CD4-positive, alpha-beta T cell treated with Interleukin-15 for 1 hour (primary cell): Measurements from ENCODE around the gene PACS1.
A peak's percentile ranks its signal among the peaks of the same experiment; 100 is the strongest.
"Not testable (repeated sequence)": the region's sequence is repeated elsewhere in the genome, so short reads cannot be mapped to it uniquely, and the experiment has no call there.

Source experiments
- DNase-seq: peaks from one replicate; pipeline ENCODE4 v3.0.0-alpha.2; 2020

PACS1 gene

DNA sequence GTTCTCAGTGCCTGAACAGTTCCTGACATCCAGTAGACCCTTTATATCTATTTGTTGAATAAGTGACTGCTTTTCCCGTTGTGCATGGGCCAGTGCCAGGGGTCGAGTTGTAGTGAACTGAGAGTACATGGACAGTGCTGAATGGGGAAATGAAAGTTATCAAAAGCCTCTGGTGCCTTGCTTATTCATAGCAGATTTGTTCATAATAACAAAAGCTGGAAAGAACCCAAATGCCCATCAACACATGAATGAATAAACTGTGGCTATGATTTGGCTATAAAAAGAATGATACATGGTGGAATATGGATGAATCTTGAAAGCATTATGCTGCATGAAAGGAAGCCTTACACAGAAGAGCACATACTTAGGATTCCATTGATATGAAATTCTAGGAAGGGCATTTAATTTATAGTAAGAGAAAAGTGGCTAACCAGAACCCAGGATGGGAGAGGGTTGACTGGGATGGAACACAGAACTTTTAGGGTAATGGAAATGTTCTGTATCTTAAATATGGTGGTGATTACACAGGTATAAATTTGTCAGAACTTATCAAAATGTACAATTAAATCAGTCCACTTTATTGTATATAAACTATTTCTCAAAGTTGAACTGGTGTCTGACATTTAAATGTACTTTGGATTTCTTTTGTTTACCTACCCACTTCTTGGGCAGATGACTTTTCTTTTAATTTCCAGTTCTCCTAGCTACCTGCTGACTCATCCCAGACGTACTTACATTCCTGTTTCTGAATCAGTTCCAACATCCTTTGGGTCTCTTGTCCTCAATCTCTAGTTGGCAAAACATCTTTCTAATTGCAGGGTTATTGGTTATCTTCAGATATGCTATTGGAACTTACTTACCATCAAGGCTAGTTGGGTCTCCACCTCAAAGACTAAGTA, 42.8 kb downstream of the PACS1 start:
- no peak for DNase-seq

DNA sequence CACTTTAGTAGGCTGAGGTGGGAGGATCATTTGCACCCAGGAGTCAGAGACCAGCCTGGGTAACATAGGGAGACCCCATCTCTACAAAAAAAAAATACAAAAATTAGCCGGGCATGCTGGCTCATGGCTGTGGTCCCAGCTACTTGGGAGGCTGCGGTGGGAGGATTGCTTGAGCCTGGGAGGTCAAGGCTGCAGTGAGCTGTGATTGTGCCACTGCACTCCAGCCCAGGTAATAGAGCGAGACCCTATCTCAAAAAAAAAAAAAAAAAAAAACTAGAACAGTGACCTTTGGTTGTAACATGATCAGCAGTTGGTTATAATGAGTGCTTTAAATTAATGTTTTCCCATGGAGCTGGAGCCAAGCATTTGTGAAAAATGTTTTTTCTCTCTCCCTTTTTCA, 44.9 kb downstream of the PACS1 start:
- DNase-seq = not testable (repeated sequence)

DNA sequence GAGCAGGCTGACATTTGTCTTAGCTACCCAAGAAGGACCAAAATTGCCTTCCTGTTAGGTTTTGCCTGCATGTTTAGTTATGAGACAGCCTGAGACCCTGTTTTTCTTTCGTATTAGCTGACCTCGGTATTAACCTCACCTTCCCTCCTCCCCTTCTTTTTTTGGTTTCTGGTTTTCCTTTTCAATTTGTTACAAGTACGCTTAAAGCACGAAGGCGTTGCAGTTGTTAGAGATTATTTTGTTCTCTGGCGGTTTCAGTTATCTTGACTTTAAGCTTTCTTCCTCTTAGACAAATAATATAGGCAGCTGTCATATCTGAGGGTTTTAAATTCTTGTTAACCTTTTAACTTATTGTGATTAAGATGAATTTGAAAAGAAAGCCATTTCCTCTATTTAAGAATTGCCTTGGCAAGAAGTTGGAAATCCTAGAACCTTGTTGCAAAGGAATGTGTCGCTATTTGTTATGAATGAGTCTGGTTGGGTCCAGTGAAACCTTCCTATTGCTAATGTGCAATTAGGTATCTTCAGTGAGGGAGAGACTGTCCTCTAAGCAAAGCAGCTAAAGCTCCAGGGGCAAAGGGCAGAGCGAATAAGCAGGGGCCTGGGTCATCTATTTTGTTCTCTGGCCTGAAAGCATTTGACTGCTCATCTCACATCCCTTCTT, 45.7 kb downstream of the PACS1 start:
- no peak for DNase-seq

DNA sequence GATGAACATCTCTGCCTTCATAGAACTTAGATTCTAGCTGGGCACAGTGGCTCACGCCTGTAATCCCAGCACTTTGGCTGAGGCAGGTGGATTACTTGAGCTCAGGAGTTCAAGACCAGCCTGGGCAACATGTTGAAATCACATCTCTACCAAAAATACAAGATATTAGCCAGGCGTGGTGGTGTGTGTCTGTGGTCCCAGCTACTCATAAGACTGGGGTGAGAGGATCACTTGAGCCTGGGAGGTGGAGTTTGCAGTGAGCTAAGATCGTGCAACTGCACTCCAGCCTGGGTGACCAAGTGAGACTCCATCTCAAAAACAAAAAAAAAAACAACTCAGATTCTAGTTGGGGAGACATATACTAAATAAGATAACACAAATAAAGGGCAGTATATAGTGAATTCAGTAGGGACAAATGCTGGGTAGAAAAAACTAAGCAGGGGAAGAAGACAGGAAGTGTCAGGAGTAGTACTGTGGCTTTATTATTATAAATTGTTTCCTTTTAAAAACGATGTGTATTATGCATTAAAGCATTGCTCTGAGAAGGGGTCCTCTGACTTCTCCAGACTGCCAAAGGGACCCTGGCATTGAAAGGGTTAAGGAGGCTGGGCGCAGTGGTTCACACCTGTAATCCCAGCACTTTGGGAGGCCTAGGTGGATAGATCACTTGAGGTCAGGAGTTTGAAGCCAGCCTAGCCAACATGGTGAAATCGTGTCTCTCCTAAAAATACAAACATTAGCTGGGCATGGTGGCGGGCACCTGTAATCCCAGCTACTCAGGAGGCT, 46.7 kb downstream of the PACS1 start:
- no peak for DNase-seq

DNA sequence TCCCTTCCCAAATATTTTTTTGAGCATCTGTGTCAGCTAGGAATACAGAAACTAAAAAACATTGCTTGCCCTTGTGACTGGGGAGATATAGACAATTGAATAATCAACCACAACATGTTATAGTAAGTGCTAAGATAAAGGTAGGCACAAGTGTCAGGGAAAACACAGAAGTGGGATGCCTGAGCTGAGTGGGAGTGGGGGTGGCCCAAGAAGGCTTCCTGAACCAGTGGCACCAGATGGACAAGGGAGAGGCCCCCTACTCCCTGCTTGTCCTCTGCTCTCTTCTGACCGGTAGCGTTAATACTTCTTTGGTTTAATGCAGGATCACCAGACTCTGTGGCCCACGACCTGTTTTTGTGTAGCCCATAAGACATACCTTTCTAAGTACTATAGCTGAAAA, 48.8 kb downstream of the PACS1 start:
- DNase-seq = no peak

DNA sequence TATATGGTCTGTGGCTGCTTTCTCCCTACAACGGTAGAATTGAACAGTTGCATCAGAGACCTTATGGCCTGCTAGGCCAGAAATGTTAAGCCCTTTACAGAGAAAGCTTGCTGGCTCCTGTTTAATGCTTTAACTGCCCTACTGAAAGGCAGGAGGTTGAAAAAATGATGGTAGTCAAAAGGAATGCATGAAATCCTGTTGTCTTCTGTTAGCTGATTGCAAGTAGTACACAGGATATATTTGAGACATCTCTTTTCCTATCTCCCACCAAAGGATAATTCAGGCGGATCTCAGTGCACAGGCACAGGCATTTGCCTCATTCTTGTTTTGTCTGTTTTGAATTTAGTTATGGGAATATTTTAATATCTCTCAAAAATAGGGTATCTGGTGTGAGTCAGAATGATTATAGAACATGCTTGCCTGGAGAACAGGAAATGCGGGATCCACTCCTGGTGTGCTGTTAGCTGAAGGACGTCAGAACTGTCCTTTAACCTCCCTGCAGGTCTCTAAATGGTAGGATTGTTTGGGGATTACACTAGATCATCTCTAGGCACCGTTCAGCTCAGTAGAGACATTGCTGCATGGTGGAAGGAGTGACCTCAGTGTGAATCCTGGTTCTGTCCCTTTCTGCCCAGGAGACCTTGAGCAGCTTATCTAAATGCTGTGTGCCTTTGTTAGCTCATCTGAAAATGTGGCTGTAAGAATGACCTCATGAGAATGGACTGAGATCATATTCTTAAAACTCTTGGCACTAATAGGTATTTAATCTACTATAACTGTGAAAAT, 49.5 kb downstream of the PACS1 start:
- no peak for DNase-seq

DNA sequence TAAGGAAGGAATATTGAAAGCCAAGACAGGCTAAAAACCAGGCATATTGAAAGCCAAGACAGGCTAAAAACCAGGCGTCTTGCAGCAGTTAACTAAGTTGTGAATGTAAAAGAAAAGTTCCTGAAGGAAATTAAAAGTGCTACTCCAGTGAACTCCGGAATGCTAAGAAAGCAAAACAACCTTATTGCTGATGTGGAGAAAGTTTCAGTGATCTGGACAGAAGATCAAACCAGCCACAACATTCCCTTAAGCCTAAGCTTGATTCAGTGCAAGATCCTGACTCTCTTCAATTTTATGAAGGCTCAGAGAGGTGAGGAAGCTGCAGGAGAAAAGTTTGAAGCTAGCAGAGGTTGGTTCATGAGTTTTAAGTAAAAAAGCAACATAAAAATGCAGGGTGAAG, 51.4 kb downstream of the PACS1 start:
- no peak for DNase-seq

DNA sequence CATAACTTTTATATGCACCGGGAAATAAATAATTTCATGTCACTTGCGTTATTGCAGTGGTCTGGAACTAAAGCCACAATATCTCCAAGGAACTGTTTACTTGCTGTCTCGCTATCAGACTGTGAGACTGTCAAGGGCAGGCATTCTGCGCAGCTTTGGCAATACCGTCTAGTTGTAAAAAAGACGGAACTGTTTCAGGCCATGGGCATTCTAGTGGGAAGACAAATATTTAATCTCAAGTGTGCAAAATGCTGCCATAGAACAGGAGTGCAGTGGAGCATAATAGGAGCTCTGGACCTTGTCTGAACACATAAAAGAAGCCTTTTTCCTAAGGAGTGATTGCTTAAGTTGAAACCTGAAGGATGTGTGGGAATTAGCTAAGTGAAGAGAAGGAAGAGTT, 53.8 kb downstream of the PACS1 start:
- no peak for DNase-seq

DNA sequence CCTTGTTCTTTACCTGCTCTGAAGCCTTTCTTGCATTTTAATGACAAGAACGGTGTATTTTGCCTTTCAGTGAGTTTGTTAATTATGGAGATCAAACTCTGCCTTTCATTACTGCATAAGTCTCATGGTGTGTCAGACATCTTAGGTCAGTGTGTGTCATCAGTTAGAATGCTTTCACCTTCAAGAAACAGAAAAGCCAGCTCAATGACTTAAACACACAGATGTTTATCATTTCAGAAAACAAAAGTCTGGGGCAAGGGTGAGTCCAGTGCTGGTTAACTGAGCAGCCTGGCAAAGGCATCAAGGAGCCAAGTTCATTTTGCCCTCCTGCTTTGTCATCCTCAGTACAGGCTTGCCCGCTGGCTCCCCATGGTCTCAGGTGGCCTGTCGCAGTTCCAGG, 54.5 kb downstream of the PACS1 start:
- DNase-seq = no peak

DNA sequence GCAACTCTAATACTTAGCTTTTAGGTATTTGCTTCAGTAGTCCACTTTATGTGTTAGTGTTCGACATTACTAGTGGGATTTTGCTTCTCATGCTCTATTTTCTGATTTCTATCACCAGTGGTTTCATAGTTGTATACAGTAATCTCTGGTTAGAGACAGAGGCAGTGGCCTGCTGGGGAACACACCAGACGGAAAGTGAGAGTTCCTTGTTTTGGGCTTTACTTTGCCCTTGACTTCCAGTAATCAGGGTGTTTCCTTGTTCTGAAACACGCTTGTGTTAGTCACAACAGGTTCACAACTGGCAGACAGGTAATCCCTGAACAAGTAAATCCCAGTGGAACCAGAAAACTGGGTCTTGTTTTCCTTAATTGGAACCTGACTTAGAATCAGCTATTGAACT, 56.0 kb downstream of the PACS1 start:
- DNase-seq = peak; percentile 23

DNA sequence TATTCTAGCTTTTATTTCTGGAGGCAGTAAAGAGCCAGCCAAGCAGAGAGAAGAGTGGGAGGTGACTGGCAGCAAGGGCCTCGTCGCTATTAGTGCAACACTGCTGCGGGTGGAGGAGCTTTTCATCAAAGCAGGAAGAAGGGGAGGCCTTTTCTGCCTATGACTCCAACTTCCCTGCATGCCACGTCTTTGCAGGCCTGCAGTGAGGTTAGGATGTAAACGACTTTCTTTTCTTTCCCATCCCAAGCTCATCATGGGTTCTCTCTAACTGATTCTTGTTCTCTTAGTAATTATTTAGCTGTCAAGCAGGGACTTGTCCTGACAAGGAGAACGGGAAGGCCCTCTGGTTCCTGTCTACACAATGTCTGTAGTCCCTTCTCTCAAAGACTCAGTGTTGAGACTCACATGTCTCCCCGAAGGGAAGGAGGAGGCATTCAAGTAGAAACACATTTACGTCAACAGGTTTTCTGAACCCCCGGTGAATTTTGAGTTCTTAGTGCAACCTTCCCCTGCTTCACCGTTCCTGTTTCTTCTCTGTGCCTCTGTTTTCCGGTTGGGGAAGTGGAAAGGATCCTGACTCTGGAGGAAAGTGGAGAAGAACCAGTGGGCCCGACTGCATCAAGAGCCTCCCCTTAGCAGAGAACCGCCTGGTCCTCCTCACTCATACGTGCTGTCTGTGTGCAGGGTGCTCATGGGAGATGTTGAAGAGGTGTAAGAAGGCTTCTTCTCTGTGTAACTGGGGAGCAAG, 56.9 kb downstream of the PACS1 start:
- peak; percentile 61 for DNase-seq

DNA sequence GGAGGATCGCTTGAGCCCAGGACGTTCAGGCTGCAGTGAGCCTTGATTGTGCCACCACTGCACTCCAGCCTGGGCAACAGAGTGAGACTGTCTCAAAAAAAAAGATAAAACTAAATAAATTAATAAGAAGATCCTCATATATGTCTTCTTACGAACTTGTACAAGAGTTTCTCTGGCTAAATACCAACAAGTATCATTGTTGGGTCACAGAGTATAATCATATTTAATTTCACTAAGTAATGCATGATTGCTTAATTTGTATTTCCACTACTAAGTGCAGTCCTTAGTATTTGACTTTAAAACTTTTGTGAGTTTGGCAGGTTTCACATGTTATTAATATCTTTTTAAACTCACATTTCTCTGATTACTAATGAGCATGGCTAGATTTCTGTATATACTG, 60.9 kb downstream of the PACS1 start:
- no peak for DNase-seq

DNA sequence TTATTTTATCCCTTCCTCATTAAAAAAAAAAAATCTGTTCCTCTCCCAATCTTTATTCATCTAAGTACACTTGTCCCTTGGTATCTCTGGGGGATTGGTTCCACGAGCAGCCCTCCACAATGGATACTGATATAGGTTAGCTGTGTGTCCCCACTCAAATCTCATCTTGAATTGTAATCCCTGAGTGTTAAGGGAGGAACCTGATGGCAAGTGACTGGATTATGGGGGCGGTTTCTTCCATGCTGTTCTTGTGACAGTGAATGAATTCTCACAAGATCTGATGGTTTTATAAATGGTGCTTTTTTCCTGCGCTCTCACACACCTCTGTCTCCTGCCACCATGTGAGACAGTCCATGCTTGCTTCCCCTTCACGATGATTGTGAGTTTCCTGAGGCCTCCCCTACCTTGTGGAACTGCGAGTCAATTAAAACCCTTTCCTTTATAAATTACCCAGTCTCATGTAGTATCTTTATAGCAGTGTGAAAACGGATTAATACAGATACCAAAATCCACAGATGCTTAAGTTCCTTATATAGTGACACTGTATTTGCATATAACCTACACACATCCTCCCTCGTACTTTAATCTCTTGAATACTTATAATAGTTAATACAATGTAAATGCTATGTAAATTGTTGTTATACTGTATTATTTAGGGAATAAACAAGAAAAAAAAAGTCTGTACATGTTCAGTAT, 62.0 kb downstream of the PACS1 start:
- DNase-seq = no peak

DNA sequence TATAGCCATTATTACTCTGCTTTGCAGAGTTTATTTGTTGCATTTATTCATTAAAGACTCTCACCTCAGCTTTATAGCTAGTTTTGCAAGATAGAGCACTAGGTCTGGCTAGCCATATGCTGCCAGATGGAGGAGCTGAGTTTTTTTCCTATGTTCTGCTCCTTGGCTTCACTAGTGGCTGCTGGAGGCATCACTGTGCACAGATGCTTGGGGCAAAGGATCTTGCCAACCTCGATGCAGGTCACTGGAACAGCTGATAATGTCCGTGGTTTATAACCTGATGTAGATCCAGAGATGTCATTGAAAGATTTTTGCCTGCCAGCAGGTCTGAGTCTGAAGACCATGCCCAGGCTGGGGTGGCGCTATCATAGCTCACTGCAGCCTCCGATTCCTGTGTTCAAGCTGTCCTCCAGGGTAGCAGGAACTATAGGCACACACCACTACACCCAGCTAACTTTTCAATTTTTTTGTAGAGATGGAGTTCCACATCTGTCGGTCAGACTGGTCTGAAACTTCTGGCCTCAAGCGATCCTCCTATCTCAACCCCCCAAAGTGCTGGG, 63.2 kb downstream of the PACS1 start:
- DNase-seq = no peak

DNA sequence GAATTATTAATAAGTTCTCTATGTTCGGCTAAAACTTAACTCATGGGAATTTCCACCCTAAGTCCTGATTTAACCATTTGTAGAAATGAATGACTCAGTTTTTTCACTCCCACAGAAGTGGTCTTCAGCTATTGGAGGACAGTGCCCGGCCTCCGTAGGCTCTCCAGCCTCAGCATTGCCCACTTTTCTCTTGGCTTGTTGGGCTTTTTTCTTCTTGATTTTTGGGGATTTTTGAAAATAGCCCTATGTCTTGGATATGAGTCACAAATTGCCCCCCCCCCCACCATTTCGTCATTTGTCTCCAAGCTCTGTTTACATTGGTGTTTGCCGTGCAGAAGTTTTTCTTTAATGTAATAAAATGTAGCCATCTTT, 66.7 kb downstream of the PACS1 start:
- DNase-seq = no peak

DNA sequence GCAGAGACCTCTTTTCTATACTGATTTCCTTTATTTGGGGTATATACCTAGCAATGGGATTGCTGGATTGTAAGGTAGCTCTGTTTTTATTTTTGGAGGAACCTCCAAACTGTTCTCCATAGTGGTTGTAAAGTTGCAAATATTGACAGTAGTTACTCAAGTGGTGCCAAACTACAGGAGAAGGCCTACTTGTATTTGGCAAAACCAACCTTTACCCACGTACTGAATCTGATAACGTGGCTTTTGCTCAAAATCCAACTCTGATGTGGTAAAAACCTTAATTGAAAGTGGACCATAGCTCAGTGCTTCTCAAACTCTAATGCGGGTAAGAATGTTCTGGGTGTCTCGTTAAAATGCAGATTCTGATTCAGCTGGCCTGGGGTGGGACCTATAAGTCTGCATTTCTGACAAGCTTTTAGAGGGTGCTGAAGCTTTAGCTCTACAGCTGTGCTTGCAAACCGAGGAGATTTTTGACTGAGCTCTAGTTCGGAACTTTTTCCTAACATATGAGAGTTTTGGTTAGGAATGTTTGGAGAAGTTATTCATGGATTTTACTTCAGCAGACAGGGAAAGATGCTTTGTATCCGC, 69.8 kb downstream of the PACS1 start:
- DNase-seq = no peak

DNA sequence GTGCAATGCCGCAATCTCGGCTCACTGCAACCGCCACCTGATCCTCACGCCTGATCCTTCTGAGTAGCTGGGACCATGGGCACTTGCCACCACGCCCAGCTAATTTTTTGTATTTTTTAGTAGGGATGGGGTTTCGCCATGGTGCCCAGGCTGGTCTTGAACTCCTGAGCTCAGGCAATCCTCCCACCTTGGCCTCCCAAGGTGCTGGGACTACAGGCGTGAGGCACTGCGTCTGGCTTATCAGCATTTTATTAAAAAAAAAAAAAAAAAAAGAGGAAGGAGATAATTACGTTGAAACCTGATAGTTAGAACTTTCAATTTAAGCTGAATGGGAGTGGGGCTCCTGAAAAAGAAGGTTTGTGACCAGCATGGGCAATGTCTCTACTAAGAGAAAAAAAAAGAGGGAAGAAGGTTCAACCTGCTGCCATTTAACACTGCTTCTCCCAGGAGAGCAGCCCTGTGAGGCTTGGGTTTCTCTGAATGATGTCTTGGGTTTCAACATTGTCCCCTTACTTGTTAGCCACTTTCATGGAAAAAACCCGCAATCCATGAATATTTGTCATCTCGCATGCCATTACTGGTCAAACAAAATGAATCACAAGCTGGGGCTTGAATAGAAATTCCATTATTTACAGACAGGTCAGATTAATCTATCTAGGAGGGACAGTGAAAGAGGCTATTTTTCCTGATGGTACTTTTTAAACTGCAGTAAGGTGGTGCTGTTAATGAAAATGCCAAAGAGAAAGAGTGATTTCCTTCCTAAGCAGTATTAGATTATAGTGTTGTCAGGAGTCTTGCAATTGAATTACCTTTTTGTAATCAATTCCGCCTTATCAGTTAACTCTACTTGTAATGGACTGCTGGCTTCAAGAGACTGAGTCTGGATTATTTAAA, 72.5 kb downstream of the PACS1 start:
- no peak for DNase-seq

DNA sequence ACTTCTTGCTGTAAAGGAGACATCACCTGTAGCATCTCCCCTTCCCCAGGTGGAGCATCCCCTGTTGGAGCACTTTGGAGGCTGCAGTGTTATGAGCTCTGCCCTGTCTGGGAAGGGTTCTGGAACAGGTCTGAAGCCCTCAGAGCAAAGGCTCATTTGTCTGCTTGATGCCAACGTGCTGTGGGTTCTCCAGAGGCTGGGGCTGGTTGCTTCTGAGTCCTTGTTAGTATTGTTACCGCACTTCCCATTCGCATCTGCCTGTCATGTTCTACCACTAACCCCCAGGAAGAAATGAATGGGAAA, 73.1 kb downstream of the PACS1 start:
- no peak for DNase-seq

DNA sequence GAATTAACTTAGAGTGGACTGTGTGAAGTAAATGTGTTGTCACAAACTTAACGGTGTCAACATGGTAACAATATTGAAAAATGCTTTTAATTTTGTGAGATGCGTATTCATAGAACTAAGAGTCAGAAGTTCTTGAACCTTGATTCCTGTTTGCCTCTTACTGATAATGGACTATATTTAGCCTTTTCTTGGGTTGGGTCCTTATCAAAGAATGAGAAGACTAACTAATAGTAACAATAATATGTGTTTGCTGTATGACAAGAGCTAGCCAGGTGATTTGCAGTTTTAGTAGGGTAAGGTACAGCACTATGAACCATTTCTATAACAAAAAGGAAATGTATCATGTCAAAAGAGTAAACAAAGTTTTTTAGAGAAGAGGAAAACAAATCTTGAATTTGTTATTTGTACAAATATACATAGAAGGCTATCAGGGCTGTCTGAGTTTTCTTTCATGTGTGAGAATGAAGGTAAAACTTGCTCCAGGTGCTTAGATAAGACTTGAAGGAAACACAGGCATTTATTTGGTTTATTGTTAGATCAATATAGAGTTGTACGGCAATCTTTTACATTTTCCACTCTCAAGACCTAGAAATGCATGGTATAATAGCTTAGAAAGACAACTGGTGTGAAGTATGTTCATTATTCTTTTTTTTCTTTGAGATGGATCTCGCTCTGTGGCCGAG, 74.1 kb downstream of the PACS1 start:
- DNase-seq = no peak
